CD4-positive, alpha-beta T cell (primary cell): ENCODE measurements around the gene STMN3. TPM values are rescaled to one million over a fixed set of nuclear protein-coding genes. Genes with fewer than 3 reads are reported as not detected.

Source experiments
- ATAC-seq: fragments of 200-7000 bp; cut with Tn5 transposase; one replicate; pipeline ENCODE4 v1.10.0; 2022; ENCODE audit warnings: mild to moderate bottlenecking; ENCODE audit not compliant: poor library complexity
- CTCF ChIA-PET: fragments of 350-600 bp; sonication (Branson Sonifier 250); formaldehyde crosslinking; loops from one replicate; lab custom pipeline; 2021; ENCODE audit warnings: antibody characterized with exemption, inconsistent platforms; lab: Charles Lee
- POLR2A ChIA-PET: fragments of 350-600 bp; sonication (Branson Sonifier 250); formaldehyde crosslinking; loops from one replicate; lab custom pipeline; 2021; ENCODE audit warnings: antibody characterized with exemption, inconsistent platforms; lab: Charles Lee
- DNase-seq, 14 experiments: peaks; one replicate each; pipeline ENCODE4 v3.0.0-alpha.2; 2013 to 2020; ENCODE audit warnings: mixed read lengths in 2 of 14
- H3K27ac ChIP-seq, 2 donors: one replicate each; pipeline versions ENCODE4 v1.5.1 to v1.7.0; 2013; ENCODE audit warnings: low read length in 2 of 2, low read depth in 1 of 2, mild to moderate bottlenecking in 1 of 2
- H3K27me3 ChIP-seq, 2 experiments: 1 replicate in 1 of 2; 2 replicates in 1 of 2; pipeline versions ENCODE4 v1.6.1 to v1.7.0; 2013; ENCODE audit warnings: low read length in 2 of 2, control low read depth in 1 of 2, mild to moderate bottlenecking in 1 of 2, moderate library complexity in 1 of 2; ENCODE audit not compliant: insufficient read depth in 2 of 2, control insufficient read depth in 1 of 2
- H3K36me3 ChIP-seq: one replicate; pipeline ENCODE4 v1.6.1; 2013; ENCODE audit warnings: low read length, control low read depth; ENCODE audit not compliant: insufficient read depth
- H3K4me1 ChIP-seq: one replicate; pipeline ENCODE4 v1.6.1; 2013; ENCODE audit warnings: low read length, control low read depth; ENCODE audit not compliant: insufficient read depth
- H3K4me3 ChIP-seq: one replicate; pipeline ENCODE4 v1.5.1; 2013; ENCODE audit warnings: mild to moderate bottlenecking, low read length, moderate library complexity
- H3K9me3 ChIP-seq, 2 experiments: 1 replicate in 1 of 2; 2 replicates in 1 of 2; pipeline versions ENCODE4 v1.6.1 to v1.7.0; 2013; ENCODE audit warnings: low read length in 2 of 2, mild to moderate bottlenecking in 2 of 2, control low read depth in 1 of 2, moderate library complexity in 1 of 2; ENCODE audit not compliant: control insufficient read depth in 1 of 2, insufficient read depth in 1 of 2
- H3K27ac Mint-ChIP-seq: one replicate; pipeline ENCODE4 v1.8.0; 2020; ENCODE audit warnings: mixed read lengths
- H3K27me3 Mint-ChIP-seq: one replicate; pipeline ENCODE4 v1.8.0; 2021; ENCODE audit warnings: mixed read lengths
- H3K36me3 Mint-ChIP-seq: one replicate; pipeline ENCODE4 v1.8.0; 2021; ENCODE audit warnings: low read depth, mixed read lengths
- H3K4me1 Mint-ChIP-seq: one replicate; pipeline ENCODE4 v1.8.0; 2021; ENCODE audit warnings: low read depth, mixed read lengths
- H3K4me3 Mint-ChIP-seq: one replicate; pipeline ENCODE4 v1.8.0; 2020; ENCODE audit warnings: mild to moderate bottlenecking, mixed read lengths
- H3K9me3 Mint-ChIP-seq: one replicate; pipeline ENCODE4 v1.8.0; 2020; ENCODE audit warnings: mixed read lengths
- intact Hi-C, 2 experiments: fragments of 100-400 bp; cut with DNase I in 1 of 2; cut with micrococcal nuclease in 1 of 2; formaldehyde crosslinking; loops; one replicate each; pipeline versions ENCODE4 v1.15.1 to v1.9.0; 2023 to 2025; cut with DNase I, micrococcal nuclease
- total RNA-seq, 174 experiments: library from RNA in 2 of 174; stranded (reverse) in 2 of 174; gene quantifications; one replicate each; pipeline ENCODE4 v1.2.3 and lab custom pipeline; 2021 to 2026
- TF ChIP-seq, protein P1 (sequence below): fragments of 200-600 bp; IDR thresholded peaks from one replicate; pipeline ENCODE4 v1.8.0; 2022; ENCODE audit warnings: antibody characterized with exemption, mild to moderate bottlenecking

Gene STMN3
- total RNA-seq, 2 experiments from 2014 or later, result 122 to 127 TPM

DNA sequence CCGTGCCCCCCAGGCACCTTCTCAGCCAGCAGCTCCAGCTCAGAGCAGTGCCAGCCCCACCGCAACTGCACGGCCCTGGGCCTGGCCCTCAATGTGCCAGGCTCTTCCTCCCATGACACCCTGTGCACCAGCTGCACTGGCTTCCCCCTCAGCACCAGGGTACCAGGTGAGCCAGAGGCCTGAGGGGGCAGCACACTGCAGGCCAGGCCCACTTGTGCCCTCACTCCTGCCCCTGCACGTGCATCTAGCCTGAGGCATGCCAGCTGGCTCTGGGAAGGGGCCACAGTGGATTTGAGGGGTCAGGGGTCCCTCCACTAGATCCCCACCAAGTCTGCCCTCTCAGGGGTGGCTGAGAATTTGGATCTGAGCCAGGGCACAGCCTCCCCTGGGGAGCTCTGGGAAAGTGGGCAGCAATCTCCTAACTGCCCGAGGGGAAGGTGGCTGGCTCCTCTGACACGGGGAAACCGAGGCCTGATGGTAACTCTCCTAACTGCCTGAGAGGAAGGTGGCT is 44.2 kb upstream of the STMN3 start:
- DNase-seq (peak in 1 of 14 experiments; percentile 26), ATAC-seq (no peak)
- Histone ChIP-seq H3K27me3 (no peaks in the 10 kb centered on the region), H3K4me1 (peaks cover 74% of the 10 kb centered on the region), H3K4me3 (peak overlapping the region; percentile 36), H3K27ac (no peak overlapping the region), H3K36me3 (peaks cover 7% of the 10 kb centered on the region), H3K9me3 (peaks cover 0 to 9% of the 10 kb centered on the region in 2 experiments)
- Mint-ChIP-seq H3K9me3 (no peaks in the 10 kb centered on the region), H3K4me1 (peaks cover 4% of the 10 kb centered on the region), H3K36me3 (peaks cover 4% of the 10 kb centered on the region), H3K27me3 (no peaks in the 10 kb centered on the region), H3K27ac (no peak overlapping the region), H3K4me3 (peak overlapping the region; percentile 34)
- CTCF ChIA-PET, result no interaction called here
- POLR2A ChIA-PET, result interaction anchor here (0.6 to 2.2 kb wide), 5 partner anchors 10 to 143 kb away, joined by 3 to 11 read pairs (median 4); partner anchors contain the start of genes ARFRP1, FNDC11, LIME1 and ZGPAT
- intact Hi-C loops, result no loop called here
- TF ChIP-seq, protein P1, sequence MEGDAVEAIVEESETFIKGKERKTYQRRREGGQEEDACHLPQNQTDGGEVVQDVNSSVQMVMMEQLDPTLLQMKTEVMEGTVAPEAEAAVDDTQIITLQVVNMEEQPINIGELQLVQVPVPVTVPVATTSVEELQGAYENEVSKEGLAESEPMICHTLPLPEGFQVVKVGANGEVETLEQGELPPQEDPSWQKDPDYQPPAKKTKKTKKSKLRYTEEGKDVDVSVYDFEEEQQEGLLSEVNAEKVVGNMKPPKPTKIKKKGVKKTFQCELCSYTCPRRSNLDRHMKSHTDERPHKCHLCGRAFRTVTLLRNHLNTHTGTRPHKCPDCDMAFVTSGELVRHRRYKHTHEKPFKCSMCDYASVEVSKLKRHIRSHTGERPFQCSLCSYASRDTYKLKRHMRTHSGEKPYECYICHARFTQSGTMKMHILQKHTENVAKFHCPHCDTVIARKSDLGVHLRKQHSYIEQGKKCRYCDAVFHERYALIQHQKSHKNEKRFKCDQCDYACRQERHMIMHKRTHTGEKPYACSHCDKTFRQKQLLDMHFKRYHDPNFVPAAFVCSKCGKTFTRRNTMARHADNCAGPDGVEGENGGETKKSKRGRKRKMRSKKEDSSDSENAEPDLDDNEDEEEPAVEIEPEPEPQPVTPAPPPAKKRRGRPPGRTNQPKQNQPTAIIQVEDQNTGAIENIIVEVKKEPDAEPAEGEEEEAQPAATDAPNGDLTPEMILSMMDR, result no peak

DNA sequence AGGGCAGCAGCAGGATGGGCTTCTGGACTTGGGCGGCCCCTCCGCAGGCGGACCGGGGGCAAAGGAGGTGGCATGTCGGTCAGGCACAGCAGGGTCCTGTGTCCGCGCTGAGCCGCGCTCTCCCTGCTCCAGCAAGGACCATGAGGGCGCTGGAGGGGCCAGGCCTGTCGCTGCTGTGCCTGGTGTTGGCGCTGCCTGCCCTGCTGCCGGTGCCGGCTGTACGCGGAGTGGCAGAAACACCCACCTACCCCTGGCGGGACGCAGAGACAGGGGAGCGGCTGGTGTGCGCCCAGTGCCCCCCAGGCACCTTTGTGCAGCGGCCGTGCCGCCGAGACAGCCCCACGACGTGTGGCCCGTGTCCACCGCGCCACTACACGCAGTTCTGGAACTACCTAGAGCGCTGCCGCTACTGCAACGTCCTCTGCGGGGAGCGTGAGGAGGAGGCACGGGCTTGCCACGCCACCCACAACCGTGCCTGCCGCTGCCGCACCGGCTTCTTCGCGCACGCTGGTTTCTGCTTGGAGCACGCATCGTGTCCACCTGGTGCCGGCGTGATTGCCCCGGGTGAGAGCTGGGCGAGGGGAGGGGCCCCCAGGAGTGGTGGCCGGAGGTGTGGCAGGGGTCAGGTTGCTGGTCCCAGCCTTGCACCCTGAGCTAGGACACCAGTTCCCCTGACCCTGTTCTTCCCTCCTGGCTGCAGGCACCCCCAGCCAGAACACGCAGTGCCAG is 43.6 kb upstream of the STMN3 start, which contains the start of gene TNFRSF6B:
TSS of gene TNFRSF6B (plus strand) at position 25 of the 729 bp plus-strand sequence. CDS start at position 141, 116 bp downstream.
- intact Hi-C loops, result no loop called here
- no peaks in the 10 kb centered on the region for H3K9me3 Mint-ChIP-seq
- peak in 5 of 14 experiments; percentile 12 to 48 (median 28) for DNase-seq

DNA sequence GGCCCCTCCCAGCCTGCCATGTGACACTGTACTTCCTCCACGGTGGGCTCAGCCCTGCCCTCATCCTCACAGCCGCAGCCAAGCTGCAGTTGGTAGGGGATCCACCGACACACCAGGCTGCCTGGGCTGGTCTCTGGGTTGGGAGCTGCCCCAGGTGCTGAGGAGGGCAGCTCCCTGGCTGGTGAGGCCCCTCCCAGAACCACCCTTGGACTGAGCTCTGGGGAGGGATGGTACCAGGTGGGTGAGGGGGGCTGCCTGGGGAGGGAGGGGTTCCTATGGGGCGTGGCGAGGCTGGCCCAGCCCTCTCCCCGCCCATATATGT is 43.0 kb upstream of the STMN3 start:
- Mint-ChIP-seq H3K9me3 (no peaks in the 10 kb centered on the region), H3K4me1 (peaks cover 4% of the 10 kb centered on the region), H3K4me3 (peak overlapping the region; percentile 42), H3K36me3 (peaks cover 4% of the 10 kb centered on the region), H3K27ac (peak overlapping the region; percentile 74), H3K27me3 (no peaks in the 10 kb centered on the region)
- Histone ChIP-seq H3K27me3 (no peaks in the 10 kb centered on the region), H3K27ac (no peak overlapping the region), H3K36me3 (peaks cover 7% of the 10 kb centered on the region), H3K4me3 (peak overlapping the region; percentile 36), H3K4me1 (peaks cover 64% of the 10 kb centered on the region), H3K9me3 (peaks cover 0 to 14% of the 10 kb centered on the region in 2 experiments)
- DNase-seq (peak in 7 of 14 experiments; percentile 18 to 62 (median 34)), ATAC-seq (peak; percentile 72)
- ChIA-PET POLR2A (interaction anchor here (1.0 to 2.2 kb wide), 4 partner anchors 9 to 43 kb away, joined by 4 to 11 read pairs (median 5); partner anchors contain the start of genes ARFRP1, LIME1 and ZGPAT), CTCF (no interaction called here)
- intact Hi-C loops, result no loop called here
- TF ChIP-seq, protein P1, result no peak

More for the DNA sequence above, 43.6 kb upstream of the STMN3 start, which contains the start of gene TNFRSF6B:
- H3K27me3 ChIP-seq, result no peaks in the 10 kb centered on the region
- peaks cover 7% of the 10 kb centered on the region for H3K36me3 ChIP-seq
- Mint-ChIP-seq H3K36me3 (peaks cover 4% of the 10 kb centered on the region), H3K4me1 (peaks cover 4% of the 10 kb centered on the region), H3K27me3 (no peaks in the 10 kb centered on the region), H3K27ac (peak within 1 kb of the TSS; percentile 74), H3K4me3 (peak within 1 kb of the TSS; percentile 42)
- peaks cover 0 to 14% of the 10 kb centered on the region in 2 experiments for H3K9me3 ChIP-seq
- TF ChIP-seq, protein P1, result no peak
- CTCF ChIA-PET, result no interaction called here
- ATAC-seq, result peak; percentile 57
- peak within 1 kb of the TSS; percentile 36 for H3K4me3 ChIP-seq
- peaks cover 69% of the 10 kb centered on the region for H3K4me1 ChIP-seq
- no peak within 1 kb of the TSS for H3K27ac ChIP-seq
- POLR2A ChIA-PET, result interaction anchor here (0.6 to 2.2 kb wide), 6 partner anchors 10 to 142 kb away, joined by 3 to 11 read pairs (median 4); partner anchors contain the start of genes ARFRP1, FNDC11, LIME1 and ZGPAT
